HepG2 (cell line): ENCODE data around the gene NMNAT1. TPM values are rescaled to one million over a fixed set of nuclear protein-coding genes. Genes with fewer than 3 reads are reported as not detected.

Experiments used
- AGO2 ChIP-seq: fragments of 200-400 bp; formaldehyde crosslinking; optimal IDR thresholded peaks from 2 replicates; pipeline ENCODE3; 2017; ENCODE audit warnings: mild to moderate bottlenecking, low read depth, low read length, moderate library complexity
- BRD4 ChIP-seq: sonication (generic); formaldehyde crosslinking; IDR thresholded peaks from 2 replicates; pipeline ENCODE4 v1.4.0; 2020; ENCODE audit warnings: missing genetic modification reagents
- FOSL1 ChIP-seq: sonication (generic); formaldehyde crosslinking; IDR thresholded peaks from 2 replicates; pipeline ENCODE4 v1.9.0; 2021; ENCODE audit warnings: missing genetic modification reagents, borderline replicate concordance
- FOXO1 ChIP-seq: sonication (generic); formaldehyde crosslinking; IDR thresholded peaks from 2 replicates; pipeline ENCODE4 v1.4.0; 2020; ENCODE audit warnings: missing genetic modification reagents
- KLF6 ChIP-seq: IDR thresholded peaks from 2 replicates; pipeline ENCODE4 v1.8.0; 2016; ENCODE audit warnings: missing biosample characterization, missing genetic modification reagents
- MBNL3 ChIP-seq: fragments of 250-450 bp; sonication (Bioruptor Pico); conservative IDR thresholded peaks from 2 replicates; pipeline ENCODE4 v1.8.0; 2022; ENCODE audit warnings: mild to moderate bottlenecking, inconsistent platforms
- TCF7 ChIP-seq: sonication (generic); IDR thresholded peaks from 2 replicates; pipeline ENCODE4 v1.6.1; 2016; ENCODE audit warnings: antibody characterized with exemption, low read depth
- TOE1 ChIP-seq: sonication (generic); formaldehyde crosslinking; IDR thresholded peaks from 2 replicates; pipeline ENCODE4 v1.4.0; 2020; ENCODE audit warnings: mild to moderate bottlenecking, missing genetic modification reagents
- XBP1 ChIP-seq: sonication (generic); formaldehyde crosslinking; IDR thresholded peaks from 2 replicates; pipeline ENCODE4 v1.5.0; 2020; ENCODE audit warnings: missing genetic modification reagents
- YEATS2 ChIP-seq: sonication (generic); formaldehyde crosslinking; IDR thresholded peaks from 2 replicates; pipeline ENCODE4 v1.4.0; 2020; ENCODE audit warnings: missing genetic modification reagents, borderline replicate concordance
- ZBTB40 ChIP-seq, 2 experiments: fragments of 450-650 bp in 1 of 2; sonication (generic) in 1 of 2; formaldehyde crosslinking in 1 of 2; IDR thresholded peaks; 2 replicates each; pipeline versions ENCODE4 v1.6.1 to v1.8.0; 2016 to 2022; ENCODE audit warnings: antibody characterized with exemption in 1 of 2, mild to moderate bottlenecking in 1 of 2, missing genetic modification reagents in 1 of 2
- ZNF180 ChIP-seq: sonication (generic); formaldehyde crosslinking; IDR thresholded peaks from 2 replicates; pipeline ENCODE4 v1.4.0; 2020; ENCODE audit warnings: low read depth, missing genetic modification reagents, borderline replicate concordance
- ZNF460 ChIP-seq: sonication (generic); formaldehyde crosslinking; IDR thresholded peaks from 2 replicates; pipeline ENCODE4 v1.5.1; 2020; ENCODE audit warnings: missing genetic modification reagents, mild to moderate bottlenecking, borderline replicate concordance
- ZNF563 ChIP-seq: sonication (generic); formaldehyde crosslinking; IDR thresholded peaks from 2 replicates; pipeline ENCODE4 v1.8.0; 2022; ENCODE audit warnings: mild to moderate bottlenecking, moderate library complexity, missing genetic modification reagents
- ZNF788 ChIP-seq: sonication (generic); formaldehyde crosslinking; IDR thresholded peaks from 2 replicates; pipeline ENCODE4 v1.5.0; 2020; ENCODE audit warnings: mild to moderate bottlenecking, missing genetic modification reagents, borderline replicate concordance
- polyA plus RNA-seq, 8 experiments: library from polyadenylated mRNA; depleted of rRNA in 3 of 8; stranded (reverse) in 7 of 8; unstranded in 1 of 8; fragments of >200 nt; fragmentation: Illumina TruSeq in 4 of 8; extraction: Trizol in 4 of 8; gene quantifications; 2 replicates each; pipeline versions ENCODE4 v1.2.1 to v1.2.3, GENCODE V29; 2011 to 2016; ENCODE audit warnings: low read depth in 4 of 8, missing spikeins in 1 of 8, mixed read lengths in 1 of 8; ENCODE audit not compliant: insufficient read depth in 1 of 8
- total RNA-seq, 5 experiments: library from RNA; depleted of rRNA; stranded (reverse); fragments of >200 nt; fragmentation: Illumina TruSeq; extraction: Trizol; gene quantifications; 2 replicates each; pipeline ENCODE4 v1.2.3, GENCODE V29; 2016; ENCODE audit warnings: low read depth in 1 of 5
- TF ChIP-seq, protein P1 (sequence below): sonication (generic); formaldehyde crosslinking; IDR thresholded peaks from 2 replicates; pipeline ENCODE4 v1.8.0; 2022; ENCODE audit warnings: missing genetic modification reagents, mild to moderate bottlenecking, moderate library complexity, borderline replicate concordance
- TF ChIP-seq, protein P2 (sequence below): sonication (generic); formaldehyde crosslinking; IDR thresholded peaks from 2 replicates; pipeline ENCODE4 v1.8.0; 2022; ENCODE audit warnings: mild to moderate bottlenecking, missing genetic modification reagents, moderate library complexity

The NMNAT1 gene
- total and polyA plus RNA-seq, 2 of the 13 experiments (the other 11 are each of a cell fraction or from before 2014, with no cell fraction given), result 5.6 to 12.2 TPM

- TF ChIP-seq ZNF563 (peak; percentile 57; the same call in 1 of the 2 replicates), ZNF460 (CRISPR knock-in tag) (no peak), FOSL1 (no peak), TCF7 (no peak), AGO2 (no peak), BRD4 (CRISPR knock-in tag) (peak; percentile 73; the same call in 1 of the 2 replicates), XBP1 (CRISPR knock-in tag) (no peak), FOXO1 (CRISPR knock-in tag) (peak; percentile 37; the same call in 1 of the 2 replicates), ZNF788 (no peak; the same call in 1 of the 2 replicates), ZBTB40 (IDR thresholded peaks at IDR 0.05) (no peak), ZBTB40 (CRISPR knock-in tag; IDR thresholded peaks at IDR 0.05) (0 out of 2 replicates have a peak, but pooled peaks have one; percentile 19), YEATS2 (CRISPR knock-in tag) (peak; percentile 20; the same call in 1 of the 2 replicates), MBNL3 (CRISPR knock-in tag) (no peak), TOE1 (no peak), ZNF180 (CRISPR knock-in tag) (no peak), KLF6 (CRISPR knock-in tag) (no peak)
- TF ChIP-seq, protein P1, sequence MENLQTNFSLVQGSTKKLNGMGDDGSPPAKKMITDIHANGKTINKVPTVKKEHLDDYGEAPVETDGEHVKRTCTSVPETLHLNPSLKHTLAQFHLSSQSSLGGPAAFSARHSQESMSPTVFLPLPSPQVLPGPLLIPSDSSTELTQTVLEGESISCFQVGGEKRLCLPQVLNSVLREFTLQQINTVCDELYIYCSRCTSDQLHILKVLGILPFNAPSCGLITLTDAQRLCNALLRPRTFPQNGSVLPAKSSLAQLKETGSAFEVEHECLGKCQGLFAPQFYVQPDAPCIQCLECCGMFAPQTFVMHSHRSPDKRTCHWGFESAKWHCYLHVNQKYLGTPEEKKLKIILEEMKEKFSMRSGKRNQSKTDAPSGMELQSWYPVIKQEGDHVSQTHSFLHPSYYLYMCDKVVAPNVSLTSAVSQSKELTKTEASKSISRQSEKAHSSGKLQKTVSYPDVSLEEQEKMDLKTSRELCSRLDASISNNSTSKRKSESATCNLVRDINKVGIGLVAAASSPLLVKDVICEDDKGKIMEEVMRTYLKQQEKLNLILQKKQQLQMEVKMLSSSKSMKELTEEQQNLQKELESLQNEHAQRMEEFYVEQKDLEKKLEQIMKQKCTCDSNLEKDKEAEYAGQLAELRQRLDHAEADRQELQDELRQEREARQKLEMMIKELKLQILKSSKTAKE, result no peak
- TF ChIP-seq, protein P2, sequence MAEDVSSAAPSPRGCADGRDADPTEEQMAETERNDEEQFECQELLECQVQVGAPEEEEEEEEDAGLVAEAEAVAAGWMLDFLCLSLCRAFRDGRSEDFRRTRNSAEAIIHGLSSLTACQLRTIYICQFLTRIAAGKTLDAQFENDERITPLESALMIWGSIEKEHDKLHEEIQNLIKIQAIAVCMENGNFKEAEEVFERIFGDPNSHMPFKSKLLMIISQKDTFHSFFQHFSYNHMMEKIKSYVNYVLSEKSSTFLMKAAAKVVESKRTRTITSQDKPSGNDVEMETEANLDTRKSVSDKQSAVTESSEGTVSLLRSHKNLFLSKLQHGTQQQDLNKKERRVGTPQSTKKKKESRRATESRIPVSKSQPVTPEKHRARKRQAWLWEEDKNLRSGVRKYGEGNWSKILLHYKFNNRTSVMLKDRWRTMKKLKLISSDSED, result no peak
Measured at GRCh38 chr1:9910423-9911178, 32.7 kb upstream of the NMNAT1 start (continued).
